AG04450 (cell line): ENCODE results near the gene PPP1R16B. TPM values are rescaled to one million over a fixed set of nuclear protein-coding genes. Genes with fewer than 3 reads are reported as not detected.

ENCODE experiments used
- CTCF ChIA-PET: fragments of 300-600, 350-600 bp; formaldehyde crosslinking; extraction: SDS; loops from one replicate; lab custom pipeline; 2022; ENCODE audit warnings: antibody characterized with exemption, inconsistent platforms; lab: Charles Lee
- POLR2A ChIA-PET: fragments of 350-600 bp; formaldehyde crosslinking; extraction: SDS; loops from one replicate; lab custom pipeline; 2021; ENCODE audit warnings: antibody characterized with exemption, inconsistent platforms; lab: Yijun Ruan, JAX
- DNase-seq: peaks from one replicate; pipeline ENCODE4 v3.0.0-alpha.2; 2011; ENCODE audit warnings: low read depth, low spot score
- H3K27ac ChIP-seq: one replicate; pipeline ENCODE4 v1.5.1; 2012; ENCODE audit warnings: low read depth, low read length, control low read depth
- H3K27me3 ChIP-seq: one replicate; pipeline ENCODE4 v1.6.0; 2012; ENCODE audit warnings: low read length; ENCODE audit not compliant: control insufficient read depth, insufficient read depth
- H3K4me3 ChIP-seq: 2 replicates; pipeline ENCODE4 v1.5.1; 2011; ENCODE audit warnings: mild to moderate bottlenecking, low read depth, low read length, control low read depth
- H3K9me3 ChIP-seq: 2 replicates; pipeline ENCODE4 v1.5.1; 2012; ENCODE audit warnings: low read length; ENCODE audit not compliant: control insufficient read depth, insufficient read depth
- polyA plus RNA-seq: library from polyadenylated mRNA; depleted of rRNA; stranded (reverse); fragments of >200 nt; gene quantifications from 2 replicates; pipeline ENCODE4 v1.2.3, GENCODE V29; 2011
- TF ChIP-seq, protein P1 (sequence below): IDR thresholded peaks from 2 replicates; pipeline ENCODE4 v1.5.1; 2011; ENCODE audit warnings: low read depth, low read length, control low read depth, inconsistent platforms

PPP1R16B gene
- polyA plus RNA-seq, 1 experiment, result not detected

DNA sequence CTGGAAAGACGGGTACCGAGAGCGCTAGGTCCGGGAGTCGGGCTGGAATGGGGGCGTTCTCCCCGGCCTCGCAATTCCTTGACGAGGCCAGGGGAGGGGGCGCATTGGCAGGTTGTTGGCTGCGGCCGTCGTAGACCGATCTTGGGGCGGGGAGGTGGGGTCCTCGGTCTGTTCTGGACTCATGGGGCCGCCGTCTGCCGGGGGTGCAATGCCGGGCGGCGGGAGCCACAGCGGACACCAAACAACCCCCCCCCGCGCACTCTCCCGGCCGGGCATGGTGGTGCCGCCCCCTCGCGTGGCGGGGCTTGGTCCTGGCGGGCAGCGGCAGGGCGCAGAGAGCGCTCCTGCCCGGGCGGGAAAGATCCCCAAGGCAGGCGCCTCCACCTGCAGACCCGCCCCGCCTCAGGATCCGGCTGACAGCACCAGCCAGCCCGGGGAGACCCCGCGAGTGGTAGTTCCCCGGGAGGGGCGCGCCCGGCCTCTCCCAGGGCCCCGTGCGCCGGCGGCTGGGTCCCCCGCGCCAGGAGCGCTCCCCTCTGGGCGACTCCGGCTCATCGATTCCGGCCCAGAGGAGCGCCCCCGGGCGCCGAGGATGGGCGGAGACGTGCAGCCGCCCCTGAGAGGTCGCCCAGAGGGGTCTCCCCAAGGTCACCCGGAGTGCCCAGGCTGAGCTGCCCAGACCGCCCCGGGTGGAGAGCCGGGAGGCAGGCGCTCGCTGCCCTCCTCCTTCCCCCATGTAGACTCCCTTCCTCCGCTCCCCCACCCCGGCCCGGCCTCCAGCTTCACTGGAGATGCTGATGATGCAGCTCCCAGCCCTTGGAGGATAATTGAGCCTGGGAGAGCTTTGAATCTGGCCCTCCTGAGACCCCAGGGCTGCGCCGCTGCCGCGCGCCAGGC lies 709 bp downstream of the PPP1R16B start:
- H3K4me3 ChIP-seq, result peak overlapping the region; percentile 36
- TF ChIP-seq, protein P1, sequence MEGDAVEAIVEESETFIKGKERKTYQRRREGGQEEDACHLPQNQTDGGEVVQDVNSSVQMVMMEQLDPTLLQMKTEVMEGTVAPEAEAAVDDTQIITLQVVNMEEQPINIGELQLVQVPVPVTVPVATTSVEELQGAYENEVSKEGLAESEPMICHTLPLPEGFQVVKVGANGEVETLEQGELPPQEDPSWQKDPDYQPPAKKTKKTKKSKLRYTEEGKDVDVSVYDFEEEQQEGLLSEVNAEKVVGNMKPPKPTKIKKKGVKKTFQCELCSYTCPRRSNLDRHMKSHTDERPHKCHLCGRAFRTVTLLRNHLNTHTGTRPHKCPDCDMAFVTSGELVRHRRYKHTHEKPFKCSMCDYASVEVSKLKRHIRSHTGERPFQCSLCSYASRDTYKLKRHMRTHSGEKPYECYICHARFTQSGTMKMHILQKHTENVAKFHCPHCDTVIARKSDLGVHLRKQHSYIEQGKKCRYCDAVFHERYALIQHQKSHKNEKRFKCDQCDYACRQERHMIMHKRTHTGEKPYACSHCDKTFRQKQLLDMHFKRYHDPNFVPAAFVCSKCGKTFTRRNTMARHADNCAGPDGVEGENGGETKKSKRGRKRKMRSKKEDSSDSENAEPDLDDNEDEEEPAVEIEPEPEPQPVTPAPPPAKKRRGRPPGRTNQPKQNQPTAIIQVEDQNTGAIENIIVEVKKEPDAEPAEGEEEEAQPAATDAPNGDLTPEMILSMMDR, result no peak
- H3K27me3 ChIP-seq, result peaks cover 45% of the 10 kb centered on the region
- no peak overlapping the region for H3K27ac ChIP-seq
- POLR2A ChIA-PET, result no interaction called here
- H3K9me3 ChIP-seq, result no peaks in the 10 kb centered on the region; the same call in 1 of the 2 replicates
- CTCF ChIA-PET, result interaction anchor here (1.4 kb wide), 1 partner anchor 243 kb away, joined by 4 read pairs; no protein-coding TSS in a partner anchor
- no peak for DNase-seq

DNA sequence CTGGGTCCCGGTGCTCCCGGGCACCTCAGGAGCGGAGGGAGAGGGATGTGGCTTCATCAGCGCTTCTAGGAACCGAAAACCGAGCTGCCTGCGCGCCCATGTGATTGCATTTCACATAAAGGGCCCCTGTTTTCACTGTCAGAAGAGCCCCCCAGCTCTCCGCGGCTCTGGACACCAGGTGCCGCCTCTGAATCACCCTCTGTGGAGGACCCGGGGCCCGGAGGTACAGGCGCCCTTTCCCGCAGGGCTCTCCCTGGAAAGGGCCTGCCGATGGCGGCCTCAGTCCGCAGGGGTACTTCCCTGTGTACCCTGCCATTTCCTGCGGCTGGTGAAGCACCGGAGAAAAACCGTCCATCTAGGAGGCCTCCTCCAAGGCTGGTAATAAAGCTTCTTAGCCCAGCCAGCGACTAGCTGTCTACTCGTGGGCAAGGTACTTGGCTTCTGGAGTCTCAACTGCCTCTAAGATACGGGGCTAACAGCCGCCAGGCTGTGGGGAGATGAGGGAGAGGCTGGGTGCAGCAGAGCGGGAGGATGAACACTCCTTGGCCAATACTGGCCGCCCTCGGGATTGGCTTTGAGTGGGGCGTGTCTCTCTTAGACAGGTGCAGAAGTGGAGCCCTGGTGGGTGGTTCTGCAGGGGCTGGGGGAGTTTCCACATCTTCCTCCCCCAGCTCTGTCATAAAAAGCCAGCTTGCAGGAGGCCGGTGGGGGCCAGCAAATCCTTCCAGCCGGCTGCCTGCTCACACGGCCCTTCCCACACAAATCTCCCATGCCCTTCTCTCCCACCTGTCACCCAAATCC lies 1.6 kb downstream of the PPP1R16B start:
- Histone ChIP-seq H3K27ac (no peak overlapping the region), H3K27me3 (peaks cover 47% of the 10 kb centered on the region), H3K9me3 (no peaks in the 10 kb centered on the region; the same call in 1 of the 2 replicates), H3K4me3 (no peak overlapping the region)
- no peak for DNase-seq
- POLR2A ChIA-PET, result no interaction called here
- TF ChIP-seq, protein P1, result no peak
- CTCF ChIA-PET, result no interaction called here

DNA sequence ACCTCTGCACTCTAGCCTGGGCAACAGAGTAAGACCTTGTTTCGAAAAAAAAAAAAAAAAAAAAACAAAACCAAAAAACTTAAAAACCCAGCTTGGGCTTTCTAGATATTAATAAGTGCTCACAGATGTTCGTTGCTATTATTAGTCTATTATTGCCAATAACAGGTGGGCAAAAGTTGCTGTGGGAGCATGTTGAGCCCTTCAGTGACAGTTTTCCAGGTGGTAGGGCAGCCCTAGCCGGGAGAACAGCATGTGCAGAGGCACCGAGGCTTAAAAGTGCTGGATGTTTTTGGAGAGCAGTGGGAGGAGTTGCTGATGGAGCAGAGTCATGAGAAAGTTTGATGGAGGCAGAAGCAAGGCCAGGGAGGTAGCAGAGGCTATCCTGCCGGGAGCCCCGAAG lies 4.4 kb downstream of the PPP1R16B start:
- DNase-seq, result no peak
- Histone ChIP-seq H3K4me3 (no peak overlapping the region), H3K9me3 (no peaks in the 10 kb centered on the region; the same call in 1 of the 2 replicates), H3K27me3 (peaks cover 50% of the 10 kb centered on the region), H3K27ac (no peak overlapping the region)
- ChIA-PET CTCF (no interaction called here), POLR2A (no interaction called here)
- TF ChIP-seq, protein P1, result no peak

DNA sequence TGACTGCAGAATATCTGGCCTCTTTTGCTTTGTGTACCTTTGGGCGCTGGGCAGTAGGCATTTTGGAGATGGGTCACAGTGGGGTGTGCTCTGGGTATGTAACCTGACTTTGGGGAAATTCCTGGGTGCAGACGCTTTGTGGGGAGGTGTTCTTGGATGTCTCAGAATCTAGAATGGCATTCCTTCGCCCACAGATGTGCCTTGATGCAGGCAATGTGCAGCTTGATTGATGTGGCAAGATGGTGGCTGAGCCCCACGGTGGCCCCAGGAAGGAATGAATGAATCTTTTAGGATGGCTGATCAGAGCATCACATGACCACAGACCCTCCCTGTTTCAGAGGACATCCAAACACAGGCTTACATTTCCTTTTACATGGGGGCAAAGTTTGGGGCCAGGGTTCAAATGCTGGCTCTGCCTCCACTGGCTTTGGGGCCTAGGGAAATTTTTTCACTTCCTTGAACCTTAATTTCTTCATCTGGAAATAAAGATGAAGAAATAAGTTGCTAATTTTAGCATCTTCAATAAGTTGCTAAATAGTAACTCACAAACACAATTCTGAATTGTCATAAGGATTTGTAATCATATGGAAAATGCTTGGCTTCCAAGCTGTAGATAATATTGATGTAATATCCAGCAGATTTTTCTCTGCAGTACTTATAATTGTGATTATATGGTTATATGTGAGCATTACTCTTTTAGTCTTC lies 5.6 kb downstream of the PPP1R16B start:
- H3K4me3 ChIP-seq, result no peak overlapping the region
- no peak overlapping the region for H3K27ac ChIP-seq
- TF ChIP-seq, protein P1, result no peak
- ChIA-PET CTCF (no interaction called here), POLR2A (no interaction called here)
- H3K9me3 ChIP-seq, result no peaks in the 10 kb centered on the region; the same call in 1 of the 2 replicates
- peaks cover 40% of the 10 kb centered on the region for H3K27me3 ChIP-seq
- no peak for DNase-seq
